Body of pancreas (tissue), 4 donors: ENCODE results near the gene RNF215. TPM values are rescaled to one million over a fixed set of nuclear protein-coding genes. Genes with fewer than 3 reads are reported as not detected.

Experiments used
- ATAC-seq: fragments of 150-250 bp; one replicate; pipeline ENCODE4 v1.9.1; 2016
- DNase-seq, 4 donors: peaks; one replicate each; pipeline ENCODE4 v3.0.0-alpha.2; 2019
- H3K27ac ChIP-seq, 4 donors: fragments of 200-600 bp; sonication (generic); 1 replicate in 3 of 4; 2 replicates in 1 of 4; pipeline versions ENCODE4 v1.5.1 to v1.6.1; 2016 to 2019; ENCODE audit warnings: mild to moderate bottlenecking in 1 of 4, mixed read lengths in 1 of 4, moderate library complexity in 1 of 4
- H3K27me3 ChIP-seq, 2 donors: fragments of 200-600 bp; sonication (generic); one replicate each; pipeline ENCODE4 v1.6.0; 2016; ENCODE audit warnings: mild to moderate bottlenecking in 1 of 2
- H3K36me3 ChIP-seq, 2 donors: fragments of 200-600 bp; sonication (generic); replicated peaks in 1 of 2; 2 replicates each; pipeline ENCODE4 v1.5.1; 2016; ENCODE audit warnings: low read depth in 2 of 2; ENCODE audit not compliant: insufficient read depth in 1 of 2
- H3K4me1 ChIP-seq: fragments of 200-600 bp; sonication (generic); one replicate; pipeline ENCODE4 v1.6.0; 2016
- H3K4me3 ChIP-seq, 2 donors: fragments of 200-600 bp; sonication (generic); 1 replicate in 1 of 2; 2 replicates in 1 of 2; pipeline ENCODE4 v1.5.1; 2016 to 2019
- H3K9me3 ChIP-seq, 3 donors: fragments of 200-600 bp; sonication (generic); 1 replicate in 2 of 3; 2 replicates in 1 of 3; pipeline ENCODE4 v1.5.1; 2016
- POLR2A ChIP-seq, 3 donors: fragments of 450-650 bp; IDR thresholded peaks; one replicate each; pipeline ENCODE4 v1.6.1; 2016; ENCODE audit warnings: antibody characterized with exemption in 3 of 3, mild to moderate bottlenecking in 2 of 3
- WGBS, 2 donors: methylation state at CpG; one replicate each; pipeline ENCODE4 v1.1.5; 2017; 5-methylcytosine and 5-hydroxymethylcytosine counted together
- intact Hi-C: fragments of 100-400 bp; cut with DNase I; formaldehyde crosslinking; loops from one replicate; pipeline ENCODE4 v1.15.1; 2023
- small RNA-seq: library from RNA; depleted of rRNA; stranded (forward); fragments of <200 nt; gene quantifications from one replicate; pipeline ENCODE3, GENCODE V24; 2016
- total RNA-seq, 2 donors: library from RNA; depleted of rRNA; stranded (reverse); fragments of >200 nt; gene quantifications; one replicate each; pipeline ENCODE4 v1.1.0, GENCODE V29; 2016
- TF ChIP-seq, protein P1 (sequence below), 7 experiments: fragments of 450-650 bp in 4 of 7; fragments of 200-600 bp in 3 of 7; sonication (generic) in 3 of 7; IDR thresholded peaks; one replicate each; pipeline ENCODE4 v1.5.1; 2016 to 2019; ENCODE audit warnings: antibody characterized with exemption in 7 of 7

RNF215 gene
- total RNA-seq, 2 donors from 2014 or later, result 13.8 to 14.0 TPM

GRCh38 chr22:30332994-30333706 lies 54.1 kb downstream of the RNF215 start:
- ATAC-seq (no peak), DNase-seq (no peak)
- Histone ChIP-seq H3K9me3 (no peaks in the 10 kb centered on the region), H3K27ac (peak overlapping the region in 1 of 4 donors; percentile 5), H3K4me1 (peaks cover 5% of the 10 kb centered on the region), H3K36me3 (peaks cover 24 to 46% of the 10 kb centered on the region in 2 donors), H3K27me3 (no peaks in the 10 kb centered on the region), H3K4me3 (no peak overlapping the region)
- no peak for TF ChIP-seq POLR2A (IDR thresholded peaks at IDR 0.05)
- TF ChIP-seq, protein P1, sequence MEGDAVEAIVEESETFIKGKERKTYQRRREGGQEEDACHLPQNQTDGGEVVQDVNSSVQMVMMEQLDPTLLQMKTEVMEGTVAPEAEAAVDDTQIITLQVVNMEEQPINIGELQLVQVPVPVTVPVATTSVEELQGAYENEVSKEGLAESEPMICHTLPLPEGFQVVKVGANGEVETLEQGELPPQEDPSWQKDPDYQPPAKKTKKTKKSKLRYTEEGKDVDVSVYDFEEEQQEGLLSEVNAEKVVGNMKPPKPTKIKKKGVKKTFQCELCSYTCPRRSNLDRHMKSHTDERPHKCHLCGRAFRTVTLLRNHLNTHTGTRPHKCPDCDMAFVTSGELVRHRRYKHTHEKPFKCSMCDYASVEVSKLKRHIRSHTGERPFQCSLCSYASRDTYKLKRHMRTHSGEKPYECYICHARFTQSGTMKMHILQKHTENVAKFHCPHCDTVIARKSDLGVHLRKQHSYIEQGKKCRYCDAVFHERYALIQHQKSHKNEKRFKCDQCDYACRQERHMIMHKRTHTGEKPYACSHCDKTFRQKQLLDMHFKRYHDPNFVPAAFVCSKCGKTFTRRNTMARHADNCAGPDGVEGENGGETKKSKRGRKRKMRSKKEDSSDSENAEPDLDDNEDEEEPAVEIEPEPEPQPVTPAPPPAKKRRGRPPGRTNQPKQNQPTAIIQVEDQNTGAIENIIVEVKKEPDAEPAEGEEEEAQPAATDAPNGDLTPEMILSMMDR (IDR thresholded peaks at IDR 0.05), result no peak
- intact Hi-C loops, result no loop called here
- 90 to 94% methylated on average over 2 of the region's 2 CpGs for WGBS, 2 donors

DNA sequence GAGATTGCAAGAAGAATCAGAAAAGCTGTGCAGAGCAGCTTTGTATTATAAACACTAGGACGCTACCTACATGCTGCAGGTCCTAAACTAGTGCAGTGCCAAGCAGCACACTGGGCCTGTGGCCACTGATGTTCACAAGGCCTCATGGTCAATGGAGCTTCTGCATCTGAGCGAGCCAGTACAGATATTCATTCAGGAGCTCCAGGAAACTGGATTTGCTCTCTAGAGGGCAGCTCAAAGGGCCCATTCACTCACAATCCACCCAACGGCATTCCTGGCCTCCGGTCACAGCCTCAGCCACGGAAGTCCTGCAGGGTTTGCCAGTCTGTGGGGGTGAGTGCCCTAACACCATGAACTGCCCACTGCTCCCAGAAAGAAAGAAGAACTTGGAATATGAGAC lies 54.7 kb downstream of the RNF215 start:
- no peak for ATAC-seq
- DNase-seq, result no peak
- no peak for TF ChIP-seq POLR2A (IDR thresholded peaks at IDR 0.05)
- Histone ChIP-seq H3K4me3 (no peak overlapping the region), H3K4me1 (peaks cover 11% of the 10 kb centered on the region), H3K27me3 (no peaks in the 10 kb centered on the region), H3K9me3 (no peaks in the 10 kb centered on the region), H3K27ac (peak overlapping the region in 1 of 4 donors; percentile 5), H3K36me3 (peaks cover 22 to 40% of the 10 kb centered on the region in 2 donors)
- WGBS, 2 donors, result 70 to 78% methylated on average over 2 to 5 of the region's 5 CpGs
- intact Hi-C loops, result no loop called here

Small RNAs within 50 kb of the gene (small RNA-seq; reads per million reads assigned to genes)
- not detected for gene AC004832.3
- not detected for gene RNU6-564P

Other genes with a start within 250 kb of the RNF215 start
- 1 to 10 TPM in 1 of 2 donors, under 1 TPM in 1; 0.52 to 1.3 TPM for gene LIF, start 140.7 kb downstream of the RNF215 start, total RNA-seq
- not detected for gene OSM, start 120.6 kb downstream of the RNF215 start, total RNA-seq
- gene CASTOR1, start 97.9 kb downstream of the RNF215 start, total RNA-seq, result 10 to 100 TPM in 1 of 2 donors, 1 to 10 TPM in 1; 4.2 to 21.4 TPM
- gene TBC1D10A, start 60.5 kb downstream of the RNF215 start, total RNA-seq, result 10 to 100 TPM in 1 of 2 donors, 1 to 10 TPM in 1; 4.3 to 15.0 TPM
- gene SF3A1, start 30.5 kb downstream of the RNF215 start, total RNA-seq, result 10 to 100 TPM; 30.6 to 77.1 TPM
- 10 to 100 TPM in 1 of 2 donors, 1 to 10 TPM in 1; 3.1 to 10.5 TPM for gene CCDC157, start 30.4 kb downstream of the RNF215 start, total RNA-seq
- gene SEC14L2, start 9.6 kb upstream of the RNF215 start, total RNA-seq, result 1 to 10 TPM in 1 of 2 donors, under 1 TPM in 1; 0.33 to 3.9 TPM
- gene MTFP1, start 38.4 kb upstream of the RNF215 start, total RNA-seq, result 10 to 100 TPM in 1 of 2 donors, 1 to 10 TPM in 1; 9.9 to 18.5 TPM
- gene SEC14L3, start 84.6 kb upstream of the RNF215 start, total RNA-seq, result not detected
- under 1 TPM in 1 of 2 donors, not detected in 1; 0.66 TPM for gene SEC14L4, start 118.3 kb upstream of the RNF215 start, total RNA-seq
- 1 to 10 TPM in 1 of 2 donors, under 1 TPM in 1; 0.99 to 2.1 TPM for gene SEC14L6, start 159.3 kb upstream of the RNF215 start, total RNA-seq
- gene GAL3ST1, start 187.3 kb upstream of the RNF215 start, total RNA-seq, result 10 to 100 TPM in 1 of 2 donors, 1 to 10 TPM in 1; 3.4 to 13.8 TPM
- 10 to 100 TPM; 45.5 to 50.1 TPM for gene PES1, start 204.5 kb upstream of the RNF215 start, total RNA-seq
- gene TCN2, start 219.8 kb upstream of the RNF215 start, total RNA-seq, result 10 to 100 TPM; 14.8 to 16.3 TPM
- gene SLC35E4, start 248.4 kb upstream of the RNF215 start, total RNA-seq, result 1 to 10 TPM in 1 of 2 donors, under 1 TPM in 1; 0.99 to 3.4 TPM